K562 (cell line): ENCODE results near the gene ACTN3. TPM values are rescaled to one million over a fixed set of nuclear protein-coding genes. Genes with fewer than 3 reads are reported as not detected.

Source experiments
- CBFA2T2 ChIP-seq: fragments of 450-650 bp; conservative IDR thresholded peaks from 2 replicates; pipeline ENCODE4 v1.6.1; 2017; ENCODE audit warnings: mild to moderate bottlenecking
- CBX5 ChIP-seq: IDR thresholded peaks from 2 replicates; pipeline ENCODE4 v1.6.1; 2014; ENCODE audit warnings: low read depth, borderline replicate concordance
- EP300 ChIP-seq: IDR thresholded peaks from 2 replicates; pipeline ENCODE4 v1.6.1; 2012; ENCODE audit warnings: low read length, improper control_type of control experiment
- ESRRA ChIP-seq: fragments of 450-650 bp; IDR thresholded peaks from 2 replicates; pipeline ENCODE4 v1.6.1; 2014; ENCODE audit warnings: low read depth, mild to moderate bottlenecking, moderate library complexity, borderline replicate concordance
- KHSRP ChIP-seq: fragments of 450-650 bp; IDR thresholded peaks from 2 replicates; pipeline ENCODE4 v1.6.1; 2017
- KLF10 ChIP-seq: fragments of 250-450 bp; sonication (Bioruptor Pico); IDR thresholded peaks from 2 replicates; pipeline ENCODE4 v1.6.1; 2021; ENCODE audit warnings: matching md5 sums
- MAZ ChIP-seq, 2 experiments: fragments of 450-650 bp in 1 of 2; sonication (generic) in 1 of 2; formaldehyde crosslinking; IDR thresholded peaks in 1 of 2; conservative IDR thresholded peaks in 1 of 2; 2 replicates each; pipeline versions ENCODE4 v1.4.0 to v1.5.0; 2020; ENCODE audit warnings: mild to moderate bottlenecking in 1 of 2, missing genetic modification reagents in 1 of 2
- TAF7 ChIP-seq: fragments of 450-650 bp; IDR thresholded peaks from 2 replicates; pipeline ENCODE4 v1.6.1; 2016; ENCODE audit warnings: missing genetic modification characterization, missing compliant biosample characterization
- TEAD4 ChIP-seq, 2 experiments: sonication (generic) in 1 of 2; formaldehyde crosslinking in 1 of 2; IDR thresholded peaks; 2 replicates each; pipeline versions ENCODE4 v1.6.1 to v1.8.0; 2012 to 2022; ENCODE audit warnings: borderline replicate concordance in 1 of 2, inconsistent platforms in 1 of 2, low read length in 1 of 2, mild to moderate bottlenecking in 1 of 2, missing genetic modification reagents in 1 of 2
- ZNF146 ChIP-seq: IDR thresholded peaks from one replicate; pipeline ENCODE4 v1.6.1; 2018; ENCODE audit warnings: missing compliant biosample characterization; ENCODE audit not compliant: unreplicated experiment
- ZNF778 ChIP-seq: fragments of 450-650 bp; formaldehyde crosslinking; IDR thresholded peaks from 2 replicates; pipeline ENCODE4 v1.4.0; 2020; ENCODE audit warnings: mild to moderate bottlenecking, moderate library complexity
- ZNF785 ChIP-seq: fragments of 250-450 bp; sonication (Bioruptor Pico); IDR thresholded peaks from 2 replicates; pipeline ENCODE4 v1.4.0; 2020; ENCODE audit warnings: mild to moderate bottlenecking
- polyA plus RNA-seq, 8 experiments: library from polyadenylated mRNA; depleted of rRNA in 4 of 8; stranded (reverse) in 5 of 8; unstranded in 3 of 8; fragments of >200 nt; fragmentation: Nextera tagmentation in 2 of 8; fragmentation: Illumina TruSeq in 1 of 8; extraction: Ambion mirVana in 2 of 8; extraction: Trizol in 1 of 8; gene quantifications; 2 replicates each; pipeline versions ENCODE4 v1.2.1 to v1.2.3, GENCODE V29; 2011 to 2014; ENCODE audit warnings: inconsistent platforms in 1 of 8, missing spikeins in 1 of 8
- total RNA-seq, 7 experiments: library from RNA; depleted of rRNA in 6 of 7; stranded (reverse); fragments of >200 nt in 6 of 7; fragmentation: Illumina TruSeq in 2 of 7; extraction: Trizol in 2 of 7; gene quantifications; 2 replicates each; pipeline versions ENCODE4 v1.2.1 to v1.2.3, GENCODE V29; 2011 to 2021; ENCODE audit warnings: low replicate concordance in 1 of 7

Gene ACTN3
- total and polyA plus RNA-seq, 9 of the 15 experiments (the other 6 are each of a cell fraction or from before 2014, with no cell fraction given) = not detected

- no peak for TF ChIP-seq ZNF785
- 0 out of 2 replicates have a peak, but pooled peaks have one; percentile 16 for TF ChIP-seq TEAD4 (IDR thresholded peaks at IDR 0.05; ENCODE audit: low read length)
- TF ChIP-seq TEAD4 (CRISPR knock-in tag; IDR thresholded peaks at IDR 0.05; ENCODE audit: borderline replicate concordance) = no peak
- TF ChIP-seq ESRRA = no peak
- no peak for TF ChIP-seq ZNF146 (CRISPR knock-in tag)
- TF ChIP-seq TAF7 (tag) = no peak
- no peak for TF ChIP-seq EP300
- no peak for TF ChIP-seq CBX5
- TF ChIP-seq ZNF778 = no peak
- no peak for TF ChIP-seq KHSRP
- no peak for TF ChIP-seq KLF10
- peak; percentile 16; the same call in 1 of the 2 replicates for TF ChIP-seq CBFA2T2
- peak; percentile 26 to 62; a peak in 2 of 4 replicates for TF ChIP-seq MAZ (CRISPR knock-in tag; conservative IDR thresholded peaks at IDR 0.05 in 1 of 2, IDR thresholded peaks at IDR 0.05 in 1 of 2)
- TF ChIP-seq, all 486 proteins: peak for 91
Measured at GRCh38 chr11:66568124-66568916, 21.6 kb downstream of the ACTN3 start, which contains the start of gene CTSF (continued).
